HEK293 (cell line): ENCODE data around the gene MARCHF9.

Source experiments
- CTCF ChIA-PET: fragments of 350-600 bp; formaldehyde crosslinking; extraction: SDS; loops from one replicate; lab custom pipeline; 2021; ENCODE audit warnings: antibody characterized with exemption; lab: Yijun Ruan, JAX
- POLR2A ChIA-PET: fragments of 300-600 bp; formaldehyde crosslinking; extraction: SDS; loops from one replicate; lab custom pipeline; 2020; ENCODE audit warnings: antibody characterized with exemption, inconsistent platforms; lab: Yijun Ruan, JAX
- H3K27ac ChIP-seq: fragments of 200-500 bp; sonication (Bioruptor generic); 2 replicates; pipeline ENCODE4 v1.5.1; 2014; ENCODE audit warnings: low read depth, low read length, control low read depth, inconsistent platforms; ENCODE audit errors: extremely low read depth
- H3K36me3 ChIP-seq, 2 experiments: fragments of 200-500 bp in 1 of 2; sonication (Bioruptor generic) in 1 of 2; 1 replicate in 1 of 2; 2 replicates in 1 of 2; pipeline ENCODE4 v1.5.1; 2014 to 2017; ENCODE audit warnings: inconsistent platforms in 2 of 2, low read length in 2 of 2; ENCODE audit not compliant: control insufficient read depth in 2 of 2, insufficient read depth in 1 of 2
- H3K4me1 ChIP-seq: fragments of 200-500 bp; sonication (Bioruptor generic); 2 replicates; pipeline ENCODE4 v1.5.1; 2014; ENCODE audit warnings: mild to moderate bottlenecking, low read length, inconsistent platforms; ENCODE audit not compliant: control insufficient read depth, insufficient read depth
- H3K4me3 ChIP-seq: 2 replicates; pipeline ENCODE4 v1.5.1; 2011; ENCODE audit warnings: low read depth, mild to moderate bottlenecking, control low read depth, low read length, moderate library complexity
- H3K9me3 ChIP-seq: fragments of 200-500 bp; sonication (Bioruptor generic); 2 replicates; pipeline ENCODE4 v1.5.1; 2014; ENCODE audit warnings: low read depth, low read length, inconsistent platforms; ENCODE audit not compliant: control insufficient read depth, insufficient read depth
- HOXA7 ChIP-seq: sonication (generic); formaldehyde crosslinking; IDR thresholded peaks from 2 replicates; pipeline ENCODE4 v1.8.1; 2022; ENCODE audit warnings: missing genetic modification reagents, borderline replicate concordance
- HOXD13 ChIP-seq: sonication (generic); formaldehyde crosslinking; IDR thresholded peaks from 2 replicates; pipeline ENCODE4 v1.8.0; 2022; ENCODE audit warnings: missing genetic modification reagents, borderline replicate concordance
- SCRT2 ChIP-seq: fragments of 450-650 bp; formaldehyde crosslinking; IDR thresholded peaks from 2 replicates; pipeline ENCODE4 v1.5.1; 2016; ENCODE audit warnings: missing biosample characterization, missing genetic modification characterization
- ZNF138 ChIP-seq: fragments of 450-650 bp; formaldehyde crosslinking; IDR thresholded peaks from 2 replicates; pipeline ENCODE4 v1.5.1; 2016; ENCODE audit warnings: missing biosample characterization, missing genetic modification characterization, borderline replicate concordance
- ZNF692 ChIP-seq: fragments of 450-650 bp; formaldehyde crosslinking; IDR thresholded peaks from 2 replicates; pipeline ENCODE4 v1.5.1; 2016; ENCODE audit warnings: missing biosample characterization, missing genetic modification characterization
- ZNF776 ChIP-seq: fragments of 450-650 bp; formaldehyde crosslinking; IDR thresholded peaks from 2 replicates; pipeline ENCODE4 v1.5.0; 2017; ENCODE audit warnings: missing biosample characterization, missing genetic modification characterization, borderline replicate concordance
- TF ChIP-seq, protein P1 (sequence below): fragments of 450-650 bp; formaldehyde crosslinking; IDR thresholded peaks from 2 replicates; pipeline ENCODE4 v1.5.1; 2016; ENCODE audit warnings: missing biosample characterization, missing genetic modification characterization
- TF ChIP-seq, protein P2 (sequence below): fragments of 450-650 bp; formaldehyde crosslinking; IDR thresholded peaks from 2 replicates; pipeline ENCODE4 v1.5.1; 2016; ENCODE audit warnings: missing biosample characterization, missing genetic modification characterization
- TF ChIP-seq, protein P3 (sequence below): fragments of 450-650 bp; formaldehyde crosslinking; IDR thresholded peaks from 2 replicates; pipeline ENCODE4 v1.5.1; 2016; ENCODE audit warnings: missing biosample characterization, missing genetic modification characterization
- TF ChIP-seq, protein P4 (sequence below): fragments of 450-650 bp; IDR thresholded peaks from 2 replicates; pipeline ENCODE4 v1.5.1; 2018; ENCODE audit warnings: missing biosample characterization, missing genetic modification characterization
- TF ChIP-seq, protein P5 (sequence below): fragments of 450-650 bp; formaldehyde crosslinking; IDR thresholded peaks from 2 replicates; pipeline ENCODE4 v1.5.1; 2016; ENCODE audit warnings: missing biosample characterization, missing genetic modification characterization
- TF ChIP-seq, protein P6 (sequence below): fragments of 450-650 bp; formaldehyde crosslinking; IDR thresholded peaks from 2 replicates; pipeline ENCODE4 v1.5.1; 2016; ENCODE audit warnings: missing biosample characterization, missing genetic modification characterization, low read depth
- TF ChIP-seq, protein P7 (sequence below): fragments of 450-650 bp; formaldehyde crosslinking; IDR thresholded peaks from 2 replicates; pipeline ENCODE4 v1.5.1; 2016; ENCODE audit warnings: missing biosample characterization, missing genetic modification characterization

The MARCHF9 gene

GRCh38 chr12:57717846-57718640, 36.9 kb upstream of the MARCHF9 start:
- H3K36me3 ChIP-seq: peaks cover 14 to 62% of the 10 kb centered on the region in 2 experiments; a peak in 2 of 3 replicates
- H3K4me1 ChIP-seq: no peaks in the 10 kb centered on the region
- H3K9me3 ChIP-seq: no peaks in the 10 kb centered on the region
- TF ChIP-seq, protein P1, sequence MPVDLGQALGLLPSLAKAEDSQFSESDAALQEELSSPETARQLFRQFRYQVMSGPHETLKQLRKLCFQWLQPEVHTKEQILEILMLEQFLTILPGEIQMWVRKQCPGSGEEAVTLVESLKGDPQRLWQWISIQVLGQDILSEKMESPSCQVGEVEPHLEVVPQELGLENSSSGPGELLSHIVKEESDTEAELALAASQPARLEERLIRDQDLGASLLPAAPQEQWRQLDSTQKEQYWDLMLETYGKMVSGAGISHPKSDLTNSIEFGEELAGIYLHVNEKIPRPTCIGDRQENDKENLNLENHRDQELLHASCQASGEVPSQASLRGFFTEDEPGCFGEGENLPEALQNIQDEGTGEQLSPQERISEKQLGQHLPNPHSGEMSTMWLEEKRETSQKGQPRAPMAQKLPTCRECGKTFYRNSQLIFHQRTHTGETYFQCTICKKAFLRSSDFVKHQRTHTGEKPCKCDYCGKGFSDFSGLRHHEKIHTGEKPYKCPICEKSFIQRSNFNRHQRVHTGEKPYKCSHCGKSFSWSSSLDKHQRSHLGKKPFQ (tag by site-specific recombination): no peak
- TF ChIP-seq, protein P2, sequence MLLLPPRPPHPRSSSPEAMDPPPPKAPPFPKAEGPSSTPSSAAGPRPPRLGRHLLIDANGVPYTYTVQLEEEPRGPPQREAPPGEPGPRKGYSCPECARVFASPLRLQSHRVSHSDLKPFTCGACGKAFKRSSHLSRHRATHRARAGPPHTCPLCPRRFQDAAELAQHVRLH (tag by site-specific recombination): no peak
- TF ChIP-seq, protein P3, sequence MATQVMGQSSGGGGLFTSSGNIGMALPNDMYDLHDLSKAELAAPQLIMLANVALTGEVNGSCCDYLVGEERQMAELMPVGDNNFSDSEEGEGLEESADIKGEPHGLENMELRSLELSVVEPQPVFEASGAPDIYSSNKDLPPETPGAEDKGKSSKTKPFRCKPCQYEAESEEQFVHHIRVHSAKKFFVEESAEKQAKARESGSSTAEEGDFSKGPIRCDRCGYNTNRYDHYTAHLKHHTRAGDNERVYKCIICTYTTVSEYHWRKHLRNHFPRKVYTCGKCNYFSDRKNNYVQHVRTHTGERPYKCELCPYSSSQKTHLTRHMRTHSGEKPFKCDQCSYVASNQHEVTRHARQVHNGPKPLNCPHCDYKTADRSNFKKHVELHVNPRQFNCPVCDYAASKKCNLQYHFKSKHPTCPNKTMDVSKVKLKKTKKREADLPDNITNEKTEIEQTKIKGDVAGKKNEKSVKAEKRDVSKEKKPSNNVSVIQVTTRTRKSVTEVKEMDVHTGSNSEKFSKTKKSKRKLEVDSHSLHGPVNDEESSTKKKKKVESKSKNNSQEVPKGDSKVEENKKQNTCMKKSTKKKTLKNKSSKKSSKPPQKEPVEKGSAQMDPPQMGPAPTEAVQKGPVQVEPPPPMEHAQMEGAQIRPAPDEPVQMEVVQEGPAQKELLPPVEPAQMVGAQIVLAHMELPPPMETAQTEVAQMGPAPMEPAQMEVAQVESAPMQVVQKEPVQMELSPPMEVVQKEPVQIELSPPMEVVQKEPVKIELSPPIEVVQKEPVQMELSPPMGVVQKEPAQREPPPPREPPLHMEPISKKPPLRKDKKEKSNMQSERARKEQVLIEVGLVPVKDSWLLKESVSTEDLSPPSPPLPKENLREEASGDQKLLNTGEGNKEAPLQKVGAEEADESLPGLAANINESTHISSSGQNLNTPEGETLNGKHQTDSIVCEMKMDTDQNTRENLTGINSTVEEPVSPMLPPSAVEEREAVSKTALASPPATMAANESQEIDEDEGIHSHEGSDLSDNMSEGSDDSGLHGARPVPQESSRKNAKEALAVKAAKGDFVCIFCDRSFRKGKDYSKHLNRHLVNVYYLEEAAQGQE (tag by site-specific recombination): no peak
- TF ChIP-seq, protein P4, sequence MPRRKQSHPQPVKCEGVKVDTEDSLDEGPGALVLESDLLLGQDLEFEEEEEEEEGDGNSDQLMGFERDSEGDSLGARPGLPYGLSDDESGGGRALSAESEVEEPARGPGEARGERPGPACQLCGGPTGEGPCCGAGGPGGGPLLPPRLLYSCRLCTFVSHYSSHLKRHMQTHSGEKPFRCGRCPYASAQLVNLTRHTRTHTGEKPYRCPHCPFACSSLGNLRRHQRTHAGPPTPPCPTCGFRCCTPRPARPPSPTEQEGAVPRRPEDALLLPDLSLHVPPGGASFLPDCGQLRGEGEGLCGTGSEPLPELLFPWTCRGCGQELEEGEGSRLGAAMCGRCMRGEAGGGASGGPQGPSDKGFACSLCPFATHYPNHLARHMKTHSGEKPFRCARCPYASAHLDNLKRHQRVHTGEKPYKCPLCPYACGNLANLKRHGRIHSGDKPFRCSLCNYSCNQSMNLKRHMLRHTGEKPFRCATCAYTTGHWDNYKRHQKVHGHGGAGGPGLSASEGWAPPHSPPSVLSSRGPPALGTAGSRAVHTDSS (tag by site-specific recombination): peak; percentile 91
- no peak for TF ChIP-seq HOXA7
- TF ChIP-seq, protein P5, sequence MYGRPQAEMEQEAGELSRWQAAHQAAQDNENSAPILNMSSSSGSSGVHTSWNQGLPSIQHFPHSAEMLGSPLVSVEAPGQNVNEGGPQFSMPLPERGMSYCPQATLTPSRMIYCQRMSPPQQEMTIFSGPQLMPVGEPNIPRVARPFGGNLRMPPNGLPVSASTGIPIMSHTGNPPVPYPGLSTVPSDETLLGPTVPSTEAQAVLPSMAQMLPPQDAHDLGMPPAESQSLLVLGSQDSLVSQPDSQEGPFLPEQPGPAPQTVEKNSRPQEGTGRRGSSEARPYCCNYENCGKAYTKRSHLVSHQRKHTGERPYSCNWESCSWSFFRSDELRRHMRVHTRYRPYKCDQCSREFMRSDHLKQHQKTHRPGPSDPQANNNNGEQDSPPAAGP (tag by site-specific recombination): no peak
- TF ChIP-seq, protein P6, sequence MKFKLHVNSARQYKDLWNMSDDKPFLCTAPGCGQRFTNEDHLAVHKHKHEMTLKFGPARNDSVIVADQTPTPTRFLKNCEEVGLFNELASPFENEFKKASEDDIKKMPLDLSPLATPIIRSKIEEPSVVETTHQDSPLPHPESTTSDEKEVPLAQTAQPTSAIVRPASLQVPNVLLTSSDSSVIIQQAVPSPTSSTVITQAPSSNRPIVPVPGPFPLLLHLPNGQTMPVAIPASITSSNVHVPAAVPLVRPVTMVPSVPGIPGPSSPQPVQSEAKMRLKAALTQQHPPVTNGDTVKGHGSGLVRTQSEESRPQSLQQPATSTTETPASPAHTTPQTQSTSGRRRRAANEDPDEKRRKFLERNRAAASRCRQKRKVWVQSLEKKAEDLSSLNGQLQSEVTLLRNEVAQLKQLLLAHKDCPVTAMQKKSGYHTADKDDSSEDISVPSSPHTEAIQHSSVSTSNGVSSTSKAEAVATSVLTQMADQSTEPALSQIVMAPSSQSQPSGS (tag by site-specific recombination): no peak
- no peak overlapping the region for H3K4me3 ChIP-seq
- CTCF ChIA-PET: interaction anchor here (0.7 to 1.0 kb wide), 2 partner anchors 11 to 86 kb away, joined by 3 read pairs; no protein-coding TSS in a partner anchor
- POLR2A ChIA-PET: interaction anchor here (0.7 kb wide), 1 partner anchor 8 kb away, joined by 3 read pairs; no protein-coding TSS in a partner anchor
- no peak overlapping the region for H3K27ac ChIP-seq

DNA sequence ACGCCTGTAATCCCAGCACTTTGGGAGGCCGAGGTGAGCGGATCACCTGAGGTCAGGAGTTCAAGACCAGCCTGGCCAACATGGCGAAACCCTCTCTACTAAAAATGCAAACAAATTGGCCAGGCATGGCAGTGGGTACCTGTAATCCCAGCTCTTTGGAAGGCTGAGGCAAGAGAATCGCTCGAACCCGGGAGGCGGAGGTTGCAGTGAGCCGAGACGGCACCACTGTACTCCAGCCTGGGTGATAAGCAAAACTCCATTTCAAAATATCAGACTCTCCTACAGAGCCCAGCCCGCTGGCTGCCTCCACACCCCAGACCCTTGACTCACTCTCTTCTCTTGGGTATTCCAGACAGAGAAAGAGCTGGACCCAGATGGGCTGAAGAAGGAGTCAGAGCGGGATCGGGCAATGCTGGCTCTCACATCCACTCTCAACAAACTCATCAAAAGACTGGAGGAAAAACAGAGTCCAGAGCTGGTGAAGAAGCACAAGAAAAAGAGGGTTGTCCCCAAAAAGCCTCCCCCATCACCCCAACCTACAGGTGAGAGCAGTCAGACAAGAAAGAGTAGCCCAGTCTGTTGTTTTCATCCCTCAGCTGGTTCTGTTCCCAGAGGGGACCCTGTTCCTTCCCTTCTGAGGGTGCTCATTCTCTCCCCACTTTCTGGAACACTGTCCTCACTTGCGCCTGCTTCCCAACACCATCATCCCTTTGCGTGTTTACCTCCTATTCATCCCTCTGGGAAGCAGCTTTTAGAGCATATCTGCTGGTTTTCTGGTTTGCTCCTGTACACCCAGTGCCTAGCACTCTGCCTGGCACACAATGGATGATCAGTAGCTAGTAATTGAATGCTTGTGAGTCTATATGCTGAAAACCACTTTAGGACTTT, 36.0 kb upstream of the MARCHF9 start:
- Histone ChIP-seq H3K36me3 (peaks cover 14 to 62% of the 10 kb centered on the region in 2 experiments; a peak in 2 of 3 replicates), H3K4me3 (no peak overlapping the region), H3K27ac (no peak overlapping the region), H3K9me3 (no peaks in the 10 kb centered on the region), H3K4me1 (no peaks in the 10 kb centered on the region)
- POLR2A ChIA-PET: no interaction called here
- CTCF ChIA-PET: interaction anchor here (0.6 to 0.7 kb wide), 2 partner anchors 18 to 104 kb away, joined by 3 read pairs; no protein-coding TSS in a partner anchor
- no peak for TF ChIP-seq ZNF138
- TF ChIP-seq ZNF692 (tag by site-specific recombination): no peak
- no peak for TF ChIP-seq HOXD13 (CRISPR knock-in tag)
- TF ChIP-seq ZNF776: no peak
- TF ChIP-seq SCRT2: no peak
- TF ChIP-seq, protein P7, sequence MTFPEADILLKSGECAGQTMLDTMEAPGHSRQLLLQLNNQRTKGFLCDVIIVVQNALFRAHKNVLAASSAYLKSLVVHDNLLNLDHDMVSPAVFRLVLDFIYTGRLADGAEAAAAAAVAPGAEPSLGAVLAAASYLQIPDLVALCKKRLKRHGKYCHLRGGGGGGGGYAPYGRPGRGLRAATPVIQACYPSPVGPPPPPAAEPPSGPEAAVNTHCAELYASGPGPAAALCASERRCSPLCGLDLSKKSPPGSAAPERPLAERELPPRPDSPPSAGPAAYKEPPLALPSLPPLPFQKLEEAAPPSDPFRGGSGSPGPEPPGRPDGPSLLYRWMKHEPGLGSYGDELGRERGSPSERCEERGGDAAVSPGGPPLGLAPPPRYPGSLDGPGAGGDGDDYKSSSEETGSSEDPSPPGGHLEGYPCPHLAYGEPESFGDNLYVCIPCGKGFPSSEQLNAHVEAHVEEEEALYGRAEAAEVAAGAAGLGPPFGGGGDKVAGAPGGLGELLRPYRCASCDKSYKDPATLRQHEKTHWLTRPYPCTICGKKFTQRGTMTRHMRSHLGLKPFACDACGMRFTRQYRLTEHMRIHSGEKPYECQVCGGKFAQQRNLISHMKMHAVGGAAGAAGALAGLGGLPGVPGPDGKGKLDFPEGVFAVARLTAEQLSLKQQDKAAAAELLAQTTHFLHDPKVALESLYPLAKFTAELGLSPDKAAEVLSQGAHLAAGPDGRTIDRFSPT: no peak
